GM18520 (cell line): ENCODE measurements around the gene NCOA5.
"Not testable (repeated sequence)": the region's sequence is repeated elsewhere in the genome, so short reads cannot be mapped to it uniquely, and the experiment has no call there.

Experiments
- ATAC-seq: cut with Tn5 transposase; IDR thresholded peaks from one replicate; pipeline ENCODE4 v1.9.1; 2021; ENCODE audit not compliant: unreplicated experiment

NCOA5 gene

DNA sequence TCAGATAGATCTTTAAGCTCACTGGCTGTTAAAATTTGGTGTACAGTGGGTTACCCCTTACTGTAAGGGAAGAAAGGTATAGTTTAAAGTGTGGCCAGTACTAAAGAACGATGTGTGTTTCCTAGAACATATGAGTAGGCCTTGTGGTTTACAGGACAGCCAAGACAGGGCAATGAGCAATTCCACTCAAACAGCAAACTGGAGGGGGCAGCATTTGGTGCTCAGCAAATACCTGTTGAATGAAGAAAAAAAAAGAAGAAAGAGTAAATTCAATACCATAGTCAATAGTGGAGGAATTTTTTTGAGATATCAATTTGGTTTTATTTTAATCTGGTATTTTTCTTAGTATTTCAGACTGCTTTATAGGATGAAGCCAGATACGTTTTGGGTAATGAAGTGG is 3.8 kb upstream of the NCOA5 start:
- ATAC-seq, result no peak

DNA sequence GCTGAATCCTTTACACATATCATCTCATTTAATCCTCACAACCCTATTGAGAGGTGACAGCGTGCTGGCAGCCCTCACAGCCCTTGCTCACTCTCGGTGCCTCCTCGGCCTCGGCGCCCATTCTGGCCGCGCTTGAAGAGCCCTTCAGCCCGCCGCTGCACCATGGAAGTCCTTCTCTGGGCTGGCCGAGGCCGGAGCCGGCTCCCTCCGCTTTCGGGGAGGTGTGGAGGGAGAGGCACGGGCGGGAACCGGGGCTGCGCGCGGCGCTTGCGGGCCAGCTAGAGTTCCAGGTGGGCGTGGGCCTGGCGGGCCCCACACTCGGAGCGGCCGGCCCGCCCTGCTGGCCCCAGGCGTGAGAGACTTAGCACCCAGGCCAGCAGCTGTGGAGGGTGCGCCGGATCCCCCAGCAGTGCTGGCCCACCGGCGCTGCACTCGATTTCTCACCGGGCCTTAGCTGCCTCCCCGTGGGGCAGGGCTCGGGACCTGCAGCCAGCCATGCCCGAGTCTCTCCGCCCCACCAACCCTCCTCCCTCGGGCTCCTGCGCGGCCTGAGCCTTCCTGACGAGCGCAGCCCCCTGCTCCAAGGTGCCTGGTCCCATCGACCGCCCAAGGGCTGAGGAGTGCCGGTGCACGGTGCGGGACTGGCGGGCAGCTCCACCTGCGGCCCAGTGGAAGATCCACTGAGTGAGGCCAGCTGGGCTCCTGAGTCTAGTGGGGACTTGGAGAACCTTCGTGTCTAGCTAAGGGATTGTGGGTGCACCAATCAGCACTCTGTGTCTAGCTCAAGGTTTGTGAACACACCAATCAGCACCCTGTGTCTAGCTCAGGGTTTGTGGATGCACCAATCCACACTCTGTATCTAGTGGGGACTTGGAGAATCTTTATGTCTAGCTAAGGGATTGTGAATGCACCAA is 2.1 kb upstream of the NCOA5 start:
- not testable (repeated sequence) for ATAC-seq

DNA sequence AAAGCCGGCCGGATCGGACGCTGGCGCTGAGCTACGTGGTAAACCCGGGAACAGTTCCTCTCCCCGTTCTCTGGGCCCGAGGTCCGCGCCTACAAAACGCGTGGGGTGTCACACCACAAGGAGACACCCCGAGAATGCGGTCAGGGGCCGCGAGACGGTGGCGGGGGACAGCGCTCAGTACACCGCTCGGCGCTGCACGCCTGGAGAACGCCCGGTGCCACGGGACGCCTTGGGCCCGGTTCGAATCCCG is 670 bp downstream of the NCOA5 start:
- peak; percentile 10 for ATAC-seq

- no peak for ATAC-seq
Observed at GRCh38 chr20:46088409-46089166, 1.2 kb downstream of the NCOA5 start.

DNA sequence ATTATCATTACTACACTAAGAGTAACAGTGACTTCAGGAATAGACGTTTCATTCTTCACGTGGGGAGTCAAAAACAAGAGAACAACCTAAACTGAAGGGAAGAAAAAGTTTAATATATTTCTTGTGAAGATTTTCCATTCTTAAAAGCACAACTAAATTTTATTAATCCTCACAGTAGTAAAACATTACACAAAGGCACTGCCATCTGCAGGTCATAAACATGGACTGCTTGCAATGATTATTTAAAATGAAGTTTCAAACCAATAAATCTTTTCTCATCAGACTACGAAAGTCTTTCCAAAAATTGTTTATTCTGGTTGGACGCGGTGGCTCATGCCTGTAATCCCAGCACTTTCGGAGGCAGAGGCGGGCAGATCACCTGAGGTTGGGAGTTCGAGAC is 2.6 kb downstream of the NCOA5 start:
- no peak for ATAC-seq

DNA sequence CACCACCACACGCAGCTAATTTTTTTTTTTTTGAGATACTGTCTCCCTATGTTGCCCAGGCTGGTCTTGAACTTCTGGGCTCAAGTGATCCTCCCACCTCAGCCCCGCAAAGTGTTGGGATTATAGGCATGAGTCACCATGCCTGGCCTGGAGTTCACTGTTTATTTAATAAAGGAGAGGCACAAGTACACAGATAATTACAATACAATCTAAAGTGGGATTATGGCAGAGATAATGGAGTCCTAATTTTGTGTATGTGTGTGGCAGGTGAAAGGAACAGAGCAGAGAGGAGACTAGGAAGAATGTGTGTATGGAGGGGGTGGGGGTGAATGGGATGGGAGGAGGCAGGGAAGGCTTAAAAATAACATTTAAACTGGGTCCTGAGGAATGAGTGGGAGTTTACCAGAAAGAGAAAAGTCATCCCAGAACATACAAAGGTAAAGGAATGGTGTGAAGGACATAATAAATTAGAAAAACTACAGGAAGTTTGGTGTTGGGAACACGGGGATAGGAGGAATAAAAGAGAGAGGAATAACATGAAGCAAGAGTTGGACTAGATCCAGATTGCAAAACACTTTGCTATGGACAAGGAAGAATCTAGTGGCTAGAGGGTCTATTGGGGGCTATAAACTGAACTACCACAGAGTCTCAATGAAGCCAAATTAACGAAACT is 4.4 kb downstream of the NCOA5 start:
- ATAC-seq, result no peak

GRCh38 chr20:46084805-46085178 is 5.0 kb downstream of the NCOA5 start:
- no peak for ATAC-seq

DNA sequence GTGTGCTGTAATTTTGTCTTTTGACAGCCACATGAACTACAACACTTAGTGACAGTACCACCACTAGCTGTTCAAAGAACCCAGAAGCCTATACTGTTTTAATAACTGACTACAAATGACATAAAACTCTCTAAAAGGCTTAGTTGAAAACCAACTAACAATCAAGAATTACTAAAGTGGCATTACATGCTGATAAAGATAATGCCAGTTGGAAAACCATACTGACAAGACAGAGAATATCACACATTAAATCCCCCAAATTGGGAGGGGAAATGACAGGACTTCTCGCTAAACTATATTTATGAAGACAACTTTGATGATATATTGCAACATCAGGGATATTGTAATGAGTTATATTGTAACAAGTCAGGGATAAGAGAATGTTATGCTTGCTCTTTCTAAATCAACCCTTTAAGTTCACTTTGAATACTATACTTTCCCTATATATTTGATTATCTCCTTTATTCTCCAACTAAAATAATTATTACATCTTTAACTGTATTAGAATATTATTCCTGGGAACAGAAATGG is 6.2 kb downstream of the NCOA5 start:
- no peak for ATAC-seq

DNA sequence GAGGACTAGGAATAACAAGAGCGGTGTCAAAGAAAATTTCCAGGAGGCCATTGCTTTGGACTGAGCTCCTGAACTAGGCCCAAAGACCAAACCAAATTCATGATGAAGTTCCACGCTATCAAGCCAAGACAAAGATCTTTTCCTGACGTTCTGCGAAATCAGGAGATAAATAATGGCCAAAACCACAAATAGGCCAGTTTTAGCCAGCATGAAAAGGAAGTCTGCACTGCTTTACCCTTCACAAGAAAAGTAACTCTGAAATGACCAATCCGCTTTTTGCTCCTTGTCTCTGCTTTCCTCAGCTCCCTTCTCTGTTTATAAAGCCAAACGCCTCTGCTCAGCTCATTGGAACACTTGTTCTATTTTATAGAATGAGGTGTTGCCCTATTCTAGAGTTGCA is 6.7 kb downstream of the NCOA5 start:
- no peak for ATAC-seq

DNA sequence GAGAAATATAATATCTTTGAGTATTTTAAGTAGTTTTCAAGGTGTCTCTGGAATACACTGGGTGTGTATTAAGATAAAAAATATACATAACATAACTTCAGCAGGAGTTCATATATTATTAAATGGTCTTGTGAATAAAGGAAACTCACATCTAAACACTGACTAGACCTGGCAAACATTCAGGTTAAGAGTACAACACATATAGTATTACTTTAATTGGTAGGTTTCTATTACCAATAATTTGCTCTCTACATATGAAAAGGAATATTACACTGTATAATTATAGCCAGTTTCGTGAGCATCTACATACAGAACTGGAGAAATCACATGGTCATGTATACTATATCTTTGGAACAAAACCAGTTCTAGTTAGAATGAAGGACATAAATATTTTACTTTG is 8.7 kb downstream of the NCOA5 start:
- ATAC-seq, result no peak

DNA sequence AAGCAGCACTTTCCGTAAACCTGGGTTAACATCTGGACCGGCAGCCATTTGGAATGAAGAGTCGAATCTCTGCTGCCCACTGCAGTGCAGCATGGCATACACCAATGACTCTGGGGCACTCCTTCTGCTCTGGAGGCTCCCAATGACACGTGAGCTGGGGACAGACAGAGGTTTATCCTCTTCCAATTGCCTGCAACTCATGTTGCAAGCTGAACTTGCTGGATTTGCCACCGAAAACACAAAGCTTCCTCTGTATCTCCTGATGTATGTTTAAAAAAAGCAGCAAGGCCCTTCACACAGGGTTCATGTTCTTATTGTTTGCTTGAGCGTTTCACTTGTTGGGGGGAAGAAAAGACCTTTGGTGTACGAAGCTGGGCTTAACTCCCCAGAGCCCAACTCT is 10.8 kb downstream of the NCOA5 start:
- ATAC-seq, result no peak

DNA sequence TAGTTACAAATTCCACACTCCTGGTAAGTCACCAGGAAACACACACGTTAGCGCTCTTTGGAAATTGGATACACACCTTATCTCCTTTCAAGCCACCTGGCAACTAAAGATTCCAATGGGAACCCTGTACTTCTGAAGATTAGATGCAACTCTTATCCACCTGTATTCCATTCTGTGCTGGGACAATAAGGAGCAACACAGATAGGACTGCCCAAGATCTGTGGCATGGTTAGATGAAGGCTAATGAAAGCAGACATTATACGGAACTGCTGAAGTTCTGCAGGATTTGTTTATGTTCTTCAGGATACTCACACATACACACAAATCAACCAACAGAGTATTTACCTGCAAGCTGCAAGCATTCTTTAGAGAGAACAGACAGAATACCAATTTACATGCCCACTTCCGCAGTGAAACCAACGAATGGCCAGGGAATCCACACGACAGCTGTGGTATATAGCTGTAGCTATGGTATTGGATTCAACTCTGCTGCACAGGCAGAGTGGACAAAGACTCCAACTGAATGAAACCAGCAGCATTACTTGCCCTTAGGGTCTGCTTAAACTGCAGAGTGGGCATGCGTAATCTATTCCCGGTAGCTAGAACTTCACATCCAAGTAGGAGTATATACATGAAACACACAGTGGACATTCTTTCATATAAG is 12.0 kb downstream of the NCOA5 start:
- no peak for ATAC-seq

- no peak for ATAC-seq
Observed at GRCh38 chr20:46076806-46077205, 13.0 kb downstream of the NCOA5 start.

DNA sequence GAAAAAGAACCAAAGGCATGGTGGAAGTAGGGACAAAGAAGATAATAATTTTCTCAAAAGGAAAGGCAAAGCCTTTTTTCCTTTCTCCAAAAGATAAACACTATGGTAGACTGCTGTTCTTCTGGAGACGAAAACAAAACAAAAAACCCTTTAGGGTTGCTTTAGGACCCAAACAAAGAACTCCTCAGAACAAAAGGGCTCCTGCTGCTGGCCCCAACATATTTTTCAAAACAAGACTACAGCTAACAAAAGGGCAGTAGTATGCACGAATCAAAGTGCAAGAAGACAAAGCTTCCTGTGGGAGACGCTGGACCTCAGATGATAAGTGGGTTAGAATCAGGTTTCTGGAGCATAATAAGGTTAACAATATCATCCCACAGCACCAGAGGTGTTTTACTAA is 15.8 kb downstream of the NCOA5 start:
- ATAC-seq, result no peak

- ATAC-seq, result no peak
Observed at GRCh38 chr20:46073443-46073842, 16.3 kb downstream of the NCOA5 start.

DNA sequence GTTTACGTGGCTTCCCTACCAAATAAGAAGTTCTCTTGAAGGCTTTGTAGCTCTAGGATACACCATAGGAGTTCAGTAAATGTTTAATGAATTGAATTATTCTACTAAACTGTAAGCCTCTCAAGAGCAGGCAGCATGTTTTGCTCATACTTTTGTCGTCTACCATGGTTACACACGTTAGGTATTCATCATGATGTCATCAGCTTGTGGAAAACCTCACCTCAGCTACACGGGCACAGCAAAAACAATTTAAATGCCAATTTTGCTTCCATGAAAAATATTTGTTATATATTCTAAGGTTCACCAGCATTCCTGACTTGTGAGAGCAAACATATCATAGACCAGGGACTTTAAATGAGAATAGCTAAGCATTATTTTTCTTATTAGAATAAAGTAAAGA is 16.7 kb downstream of the NCOA5 start:
- ATAC-seq, result no peak

DNA sequence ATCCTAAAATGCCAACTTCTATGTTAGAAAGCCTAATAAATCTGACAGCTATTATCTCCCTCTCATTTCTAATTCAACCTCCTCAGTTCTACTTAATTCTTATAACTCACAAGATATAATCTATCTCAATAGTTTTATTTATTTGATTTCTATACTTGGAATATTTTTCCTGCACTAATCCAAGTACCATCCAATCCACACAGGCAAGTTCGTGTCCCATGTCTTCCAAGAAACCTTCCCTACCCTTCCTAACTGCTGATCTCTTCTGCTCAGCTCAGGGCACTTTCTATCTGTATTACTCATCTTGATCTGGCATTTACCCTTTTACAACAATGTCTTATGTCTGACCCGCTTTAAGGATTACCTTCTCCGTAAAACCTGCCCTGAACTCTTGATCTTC is 18.2 kb downstream of the NCOA5 start:
- ATAC-seq, result no peak

GRCh38 chr20:46070215-46070900 is 19.4 kb downstream of the NCOA5 start:
- ATAC-seq, result no peak

DNA sequence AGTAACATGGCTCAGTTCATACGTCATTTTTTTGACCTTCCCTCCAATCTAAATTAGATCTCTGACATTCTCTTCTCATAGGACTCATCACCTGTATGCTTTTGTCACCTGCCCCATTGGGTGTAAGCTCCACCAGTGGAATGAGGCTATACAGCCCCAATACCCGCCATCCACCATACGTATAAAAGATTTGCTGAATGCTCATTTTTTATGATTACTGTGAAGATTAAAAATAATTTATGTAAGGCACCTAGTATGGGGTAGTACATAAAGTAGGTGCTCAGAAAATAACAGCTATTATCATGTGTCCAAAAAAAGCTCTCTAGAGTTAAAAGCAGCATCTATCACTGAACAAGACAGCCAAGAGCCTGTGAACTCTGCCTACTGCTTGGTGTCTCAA is 24.1 kb downstream of the NCOA5 start:
- no peak for ATAC-seq

GRCh38 chr20:46065006-46065405 is 24.8 kb downstream of the NCOA5 start:
- ATAC-seq, result no peak

GRCh38 chr20:46063652-46064054 is 26.1 kb downstream of the NCOA5 start:
- ATAC-seq, result no peak
